ENCODE results near the gene CSMD2.

CSMD2 gene

GRCh38 chr1:34153246-34153645, 11.8 kb downstream of the CSMD2 start:
- DNase-seq = no peak

- no peak for DNase-seq
These were observed 15.5 kb downstream of the CSMD2 start for GRCh38 chr1:34149501-34149900.

GRCh38 chr1:34147301-34147700, 17.7 kb downstream of the CSMD2 start:
- DNase-seq = no peak

- DNase-seq = no peak
These were observed 20.3 kb downstream of the CSMD2 start for GRCh38 chr1:34144766-34145165.

- DNase-seq = no peak
These were observed 21.1 kb downstream of the CSMD2 start for GRCh38 chr1:34143975-34144374.

GRCh38 chr1:34140011-34140676, 24.9 kb downstream of the CSMD2 start:
- DNase-seq = no peak

- no peak for DNase-seq
These were observed 27.6 kb downstream of the CSMD2 start for GRCh38 chr1:34137411-34137810.

- no peak for DNase-seq
These were observed 32.9 kb downstream of the CSMD2 start for GRCh38 chr1:34132161-34132420.

GRCh38 chr1:34131396-34132160, 33.5 kb downstream of the CSMD2 start:
- no peak for DNase-seq

- DNase-seq = no peak
These were observed 34.7 kb downstream of the CSMD2 start for GRCh38 chr1:34130306-34130705.

- DNase-seq = no peak
These were observed 35.4 kb downstream of the CSMD2 start for GRCh38 chr1:34129630-34130029.

- no peak for DNase-seq
These were observed 36.7 kb downstream of the CSMD2 start for GRCh38 chr1:34128186-34128889.

GRCh38 chr1:34127006-34128000, 37.7 kb downstream of the CSMD2 start:
- DNase-seq = no peak

- no peak for DNase-seq
These were observed 38.5 kb downstream of the CSMD2 start for GRCh38 chr1:34126486-34126885.

- no peak for DNase-seq
These were observed 39.2 kb downstream of the CSMD2 start for GRCh38 chr1:34125721-34126380.

- no peak for DNase-seq
These were observed 42.7 kb downstream of the CSMD2 start for GRCh38 chr1:34122080-34122932.

GRCh38 chr1:34115233-34115632, 49.8 kb downstream of the CSMD2 start:
- DNase-seq = no peak

GRCh38 chr1:34113887-34114286, 51.1 kb downstream of the CSMD2 start:
- DNase-seq = peak; percentile 3

- no peak for DNase-seq
These were observed 51.7 kb downstream of the CSMD2 start for GRCh38 chr1:34113362-34113761.

GRCh38 chr1:34108711-34109110, 56.3 kb downstream of the CSMD2 start:
- DNase-seq = no peak

- DNase-seq = no peak
These were observed 56.8 kb downstream of the CSMD2 start for GRCh38 chr1:34108269-34108668.

All from OCI-M1 (cell line).